Astrocyte of the cerebellum (primary cell): ENCODE measurements around the gene MMP17.

ENCODE experiments used
- DNase-seq: peaks from one replicate; pipeline ENCODE4 v3.0.0-alpha.2; 2011; ENCODE audit warnings: low read depth
- H3K4me3 ChIP-seq: 2 replicates; pipeline ENCODE4 v1.5.1; 2011; ENCODE audit warnings: mild to moderate bottlenecking, low read depth, low read length, moderate library complexity
- CTCF ChIP-seq: IDR thresholded peaks from 2 replicates; pipeline ENCODE4 v1.5.1; 2012; ENCODE audit warnings: low read length, low read depth, moderate library complexity, mild to moderate bottlenecking; ENCODE audit errors: missing control alignments
- in situ Hi-C: cut with HindIII; loops from 2 replicates; pipeline ENCODE4 v1.10.0; 2017; ENCODE audit warnings: low sequenced_read_pairs

MMP17 gene

DNA sequence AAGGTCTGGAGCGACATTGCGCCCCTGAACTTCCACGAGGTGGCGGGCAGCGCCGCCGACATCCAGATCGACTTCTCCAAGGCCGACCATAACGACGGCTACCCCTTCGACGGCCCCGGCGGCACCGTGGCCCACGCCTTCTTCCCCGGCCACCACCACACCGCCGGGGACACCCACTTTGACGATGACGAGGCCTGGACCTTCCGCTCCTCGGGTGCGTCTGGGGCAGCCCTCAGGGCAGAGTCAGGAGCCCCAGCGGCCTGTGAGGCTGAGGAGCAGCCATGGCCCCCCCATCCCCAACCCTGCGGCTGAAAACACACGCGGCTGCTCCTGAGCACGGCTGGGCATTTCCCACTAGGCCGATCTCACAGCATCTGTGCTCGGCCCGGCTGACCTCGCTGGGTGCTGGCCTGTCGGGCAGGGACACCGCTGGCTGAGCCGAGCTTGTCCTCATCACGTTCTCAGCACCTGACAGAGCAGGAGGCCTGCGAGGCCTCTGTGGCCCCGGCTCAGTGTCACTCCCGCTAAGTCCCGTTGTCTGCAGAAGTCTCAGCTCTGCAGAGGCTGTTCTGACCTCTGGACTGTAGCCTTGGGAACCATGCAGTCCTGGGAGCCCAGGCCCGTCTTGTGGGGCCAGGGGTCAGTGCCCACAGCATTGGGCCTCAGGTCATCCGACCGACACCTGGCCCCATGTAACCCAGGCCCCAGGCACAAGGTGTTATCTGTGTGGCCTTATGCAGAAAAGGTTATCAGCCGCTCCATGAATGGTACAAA lies 12.6 kb downstream of the MMP17 start:
- H3K4me3 ChIP-seq, result no peak overlapping the region
- TF ChIP-seq CTCF, result no peak
- in situ Hi-C loops, result no loop called here
- DNase-seq, result no peak

GRCh38 chr12:131841547-131841946 lies 13.4 kb downstream of the MMP17 start:
- in situ Hi-C loops, result no loop called here
- TF ChIP-seq CTCF, result no peak
- H3K4me3 ChIP-seq, result no peak overlapping the region
- no peak for DNase-seq

DNA sequence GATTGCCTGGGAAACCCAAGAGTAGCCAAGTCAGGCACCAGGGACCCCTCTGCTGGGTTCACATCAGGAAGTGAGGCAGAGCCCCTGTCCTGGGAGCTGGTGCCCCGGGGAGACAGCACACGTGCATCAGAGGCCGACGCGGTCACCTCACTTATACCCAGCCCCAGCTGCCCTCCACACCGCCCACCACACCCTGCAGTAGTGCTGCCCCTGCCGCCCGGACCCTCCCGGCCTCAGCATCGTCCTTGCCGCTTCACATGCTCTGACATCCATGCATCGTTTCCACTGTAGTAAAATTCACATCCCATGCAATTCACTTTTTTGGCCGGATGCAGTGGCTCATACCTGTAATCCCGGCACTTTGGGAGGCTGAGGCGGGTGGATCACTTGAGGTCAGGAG lies 14.0 kb downstream of the MMP17 start:
- no peak for TF ChIP-seq CTCF
- H3K4me3 ChIP-seq, result no peak overlapping the region
- in situ Hi-C loops, result no loop called here
- no peak for DNase-seq

- DNase-seq, result no peak
- in situ Hi-C loops, result no loop called here
- H3K4me3 ChIP-seq, result no peak overlapping the region
- no peak for TF ChIP-seq CTCF
These were observed 15.3 kb downstream of the MMP17 start for GRCh38 chr12:131843527-131843926.

GRCh38 chr12:131844140-131844539 lies 15.9 kb downstream of the MMP17 start:
- H3K4me3 ChIP-seq, result no peak overlapping the region
- no peak for DNase-seq
- in situ Hi-C loops, result no loop called here
- no peak for TF ChIP-seq CTCF

GRCh38 chr12:131844656-131845055 lies 16.5 kb downstream of the MMP17 start:
- in situ Hi-C loops, result no loop called here
- H3K4me3 ChIP-seq, result no peak overlapping the region
- no peak for TF ChIP-seq CTCF
- no peak for DNase-seq
